Heart left ventricle (tissue), 13 donors: ENCODE results near the gene USP27X.

ENCODE experiments used
- CTCF ChIP-seq, 12 donors: fragments of 200-600 bp; sonication (generic) in 4 of 12; IDR thresholded peaks; one replicate each; pipeline versions ENCODE4 v1.5.0 to v1.8.0; 2018 to 2022; ENCODE audit warnings: antibody characterized with exemption in 12 of 12, mild to moderate bottlenecking in 5 of 12
- POLR2A ChIP-seq, 2 donors: fragments of 450-650 bp; IDR thresholded peaks; one replicate each; pipeline ENCODE4 v1.6.1; 2017; ENCODE audit warnings: antibody characterized with exemption in 2 of 2, mild to moderate bottlenecking in 2 of 2, moderate library complexity in 2 of 2
- donor health status: ischemic (EF 13 %, LVEDD 7.1; RV severe dilation, severe dysfunction).
- donor health status: DM: no; HTN: yes; CAD: no.
- donor health status: DM: no; HTN: no; CAD: no.
- donor health status: ischemic (EF 25% LVEDD 6.9; RV normal size, moderate dysfunction).
- donor health status: ischemic (EF 25% LVEDD 5.7; RV mildly dilated, moderate dysfunction).
- donor health status: ischemic (EF 35%, LVEDD 5.7; RV mildly dilated, moderate dysfunction).
- donor health status: nonischemic (EF 11% LVEDD 7.7; RV severe dilation, severe dysfunction).
- donor health status: DM: yes; HTN: yes; CAD: no.
- donor health status: PGD.
- donor health status: ischemic (EF 29% LVEDD 5.4; RV normal size, mild dysfunction).
- donor health status: nonischemic (EF 23%, LVEDD 6.1; RV moderate dilation, normal function).

GRCh38 chrX:49844611-49845010 is 34.7 kb upstream of the USP27X start:
- no peak for TF ChIP-seq CTCF (IDR thresholded peaks at IDR 0.05)
- TF ChIP-seq POLR2A (IDR thresholded peaks at IDR 0.05) = no peak
